Activated CD8-positive, alpha-beta memory T cell treated with anti-CD3 and anti-CD28 coated beads for 1 hour (primary cell): ENCODE measurements around the gene SPON1.
A peak's percentile ranks its signal among the peaks of the same experiment; 100 is the strongest.
"Not testable (repeated sequence)": the region's sequence is repeated elsewhere in the genome, so short reads cannot be mapped to it uniquely, and the experiment has no call there.

ENCODE experiments used
- DNase-seq, 2 donors: peaks; one replicate each; pipeline ENCODE4 v3.0.0-alpha.2; 2020; ENCODE audit warnings: low read depth in 1 of 2; ENCODE audit errors: extremely low read depth in 1 of 2

The SPON1 gene

DNA sequence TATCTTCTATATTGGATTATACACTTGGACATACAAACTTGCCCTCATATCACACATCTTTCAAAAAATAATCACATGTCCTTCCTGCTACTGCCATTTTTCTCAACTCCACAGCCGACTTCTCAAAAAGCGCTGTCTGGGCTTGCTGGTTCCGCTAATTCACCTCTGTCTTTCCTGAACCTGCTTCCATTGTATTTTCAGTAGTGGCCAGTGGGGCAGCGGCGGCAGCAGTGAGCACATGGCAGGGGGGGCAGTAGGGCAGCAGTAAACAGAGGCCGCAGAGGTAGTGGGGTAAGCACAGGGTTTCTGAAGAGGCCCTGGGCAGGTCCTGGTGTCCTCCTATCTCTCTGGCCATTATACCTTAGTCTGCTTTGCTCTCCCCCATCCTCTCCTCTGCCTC, 270.1 kb downstream of the SPON1 start:
- DNase-seq, result no peak

DNA sequence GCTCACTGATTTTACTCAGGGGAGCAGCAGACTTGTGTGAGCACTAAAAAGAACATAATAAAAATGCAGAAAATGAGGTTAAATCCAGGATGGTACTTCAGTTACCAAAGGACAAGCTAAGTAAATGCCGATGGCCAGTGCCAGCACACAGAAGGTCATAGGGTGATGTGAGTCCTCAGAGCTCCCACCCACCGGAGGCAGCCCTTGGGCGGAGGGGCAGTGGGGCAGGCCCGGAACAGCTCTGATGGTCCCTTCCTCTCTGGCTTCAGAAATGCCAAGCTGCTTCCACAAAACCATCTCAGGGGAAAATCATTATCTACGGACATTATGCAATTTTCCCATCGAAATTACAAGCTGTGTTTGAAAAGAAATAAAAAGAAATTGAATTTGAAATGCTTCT, 271.9 kb downstream of the SPON1 start:
- no peak for DNase-seq

DNA sequence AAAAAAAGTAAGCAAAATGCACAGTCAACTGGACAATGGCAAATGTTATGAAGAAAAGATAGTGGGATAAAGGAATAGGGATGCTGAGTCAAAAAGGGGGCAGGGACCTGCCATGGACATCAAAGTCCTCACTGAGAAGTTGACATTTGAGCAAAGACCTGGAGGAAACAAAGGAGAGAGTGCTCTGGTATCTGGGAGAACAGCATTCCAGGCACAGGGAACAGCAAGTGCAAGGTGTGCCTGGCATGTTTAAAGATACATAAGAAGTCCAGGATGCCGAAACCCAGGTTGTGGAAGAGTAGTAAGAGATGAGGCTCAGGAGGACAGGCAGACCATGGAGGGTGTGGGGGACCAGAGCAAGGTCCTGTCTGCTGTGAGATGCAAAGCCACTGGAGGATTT, 273.2 kb downstream of the SPON1 start:
- DNase-seq, result no peak

DNA sequence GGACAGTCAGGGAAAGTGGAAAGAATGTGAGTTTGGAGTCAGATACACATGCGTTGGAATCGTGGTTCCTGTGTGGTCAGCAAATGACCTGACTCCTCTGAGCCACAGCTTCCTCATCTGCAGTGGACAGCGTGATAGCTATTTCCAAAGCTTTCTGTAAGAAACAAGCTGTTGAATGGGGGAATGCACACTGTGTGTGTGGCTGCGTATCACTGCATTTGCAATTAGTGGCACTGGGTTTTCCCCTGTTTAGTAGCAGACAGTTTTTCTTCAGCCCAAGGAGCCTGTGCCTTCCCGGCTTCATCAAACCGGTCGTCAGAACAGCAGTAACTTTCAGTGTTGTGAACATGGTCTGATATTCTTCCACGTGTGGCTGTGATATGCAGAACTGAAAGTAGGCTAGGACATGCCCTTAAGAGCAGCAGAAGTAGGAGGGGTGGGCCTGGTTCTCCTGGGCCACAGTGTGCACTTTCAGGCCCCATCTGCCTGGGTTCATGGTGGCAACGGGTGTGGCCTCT, 275.0 kb downstream of the SPON1 start:
- DNase-seq, result no peak

DNA sequence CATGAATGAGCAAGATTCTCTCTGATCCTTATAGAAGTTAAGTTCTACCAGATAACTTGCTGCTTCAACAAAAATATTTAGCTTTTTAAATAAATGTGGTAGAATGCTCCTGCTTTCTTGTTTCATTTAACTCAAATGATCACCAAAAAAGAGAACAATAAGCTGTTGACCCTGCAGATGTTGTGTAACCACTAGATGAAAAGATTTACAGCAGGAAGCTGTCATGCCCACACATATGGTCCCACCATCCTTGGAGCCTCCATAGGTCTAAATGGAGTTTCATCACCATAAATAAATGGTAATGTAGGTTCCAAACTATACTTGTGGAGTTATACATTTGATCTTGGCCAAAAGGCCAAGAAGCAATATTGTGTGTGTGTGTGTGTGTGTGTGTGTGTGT, 277.7 kb downstream of the SPON1 start:
- no peak for DNase-seq

DNA sequence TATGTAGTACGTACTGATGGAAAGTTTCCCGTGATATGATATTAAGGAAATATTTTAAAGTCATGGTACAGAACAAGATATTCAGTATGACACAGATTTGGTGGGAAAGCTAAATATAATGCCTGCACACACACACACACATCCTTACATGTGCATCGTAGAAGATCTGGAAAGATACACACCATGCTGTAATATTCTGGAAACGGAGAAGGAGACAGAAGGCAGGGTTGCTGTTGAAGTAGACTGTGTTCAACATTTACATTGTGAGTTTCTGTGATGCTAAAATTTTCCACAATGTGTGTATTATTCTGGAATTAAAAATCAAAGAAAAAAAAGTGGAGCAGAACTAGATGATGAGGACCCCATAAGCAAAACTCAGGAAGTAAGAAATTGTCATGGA, 278.4 kb downstream of the SPON1 start:
- no peak for DNase-seq

DNA sequence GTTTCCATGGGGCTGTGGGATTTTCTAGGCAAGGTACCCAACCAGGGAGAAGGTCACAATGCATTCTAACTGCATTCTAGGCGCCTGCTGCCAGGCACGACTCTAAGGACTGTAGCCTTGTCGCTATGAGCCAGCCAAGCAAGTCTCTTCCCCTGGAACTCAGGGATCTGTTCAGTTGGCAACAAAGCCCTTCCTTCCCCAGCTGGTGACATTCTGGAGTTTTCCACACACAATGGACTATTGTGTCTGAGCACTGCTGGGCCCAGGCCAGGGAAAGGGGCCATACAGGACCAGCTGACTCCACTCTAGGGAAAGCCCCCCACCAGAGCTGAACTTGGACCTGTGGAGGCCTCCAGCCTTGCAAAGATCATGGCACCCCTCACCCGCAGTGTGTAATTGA, 279.7 kb downstream of the SPON1 start:
- no peak for DNase-seq

DNA sequence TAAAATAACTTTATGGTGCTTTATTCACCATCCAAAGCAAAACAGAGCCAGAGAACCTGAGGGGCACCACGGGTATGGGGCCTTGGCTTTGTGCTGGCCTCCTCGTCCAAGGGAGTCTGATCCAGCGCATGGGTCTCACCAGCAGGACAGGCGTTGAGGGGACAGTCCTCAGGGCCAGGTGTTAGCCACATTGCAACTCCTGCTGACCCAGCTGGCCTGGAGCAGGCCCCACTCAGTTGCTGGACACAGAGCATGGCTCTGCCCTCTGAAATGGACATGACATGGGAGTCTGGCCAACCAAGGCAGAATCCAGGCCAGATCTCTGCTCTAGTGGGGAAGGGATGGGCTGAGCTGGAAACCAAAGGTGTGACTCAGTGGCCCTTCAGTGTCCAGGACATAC, 280.2 kb downstream of the SPON1 start:
- DNase-seq, result no peak

DNA sequence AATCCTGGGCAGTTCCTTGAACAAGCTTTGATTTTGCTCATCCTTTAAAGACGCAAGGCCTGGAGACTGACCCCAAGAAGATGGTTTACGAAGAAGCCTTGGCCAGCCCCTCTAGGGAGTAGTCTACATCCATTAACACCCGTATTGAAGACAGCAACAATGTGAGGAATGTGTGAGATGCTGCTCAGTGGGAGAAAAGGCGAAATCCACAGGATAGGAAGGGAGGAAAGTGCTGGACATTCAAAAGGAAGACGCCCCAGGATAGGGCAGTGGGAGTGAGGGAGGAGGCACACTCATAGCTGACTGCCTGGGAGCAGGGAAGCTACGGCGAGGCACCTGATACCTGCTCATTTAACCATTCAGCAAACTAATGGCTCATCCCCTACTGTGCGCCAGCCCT, 282.4 kb downstream of the SPON1 start:
- no peak for DNase-seq

DNA sequence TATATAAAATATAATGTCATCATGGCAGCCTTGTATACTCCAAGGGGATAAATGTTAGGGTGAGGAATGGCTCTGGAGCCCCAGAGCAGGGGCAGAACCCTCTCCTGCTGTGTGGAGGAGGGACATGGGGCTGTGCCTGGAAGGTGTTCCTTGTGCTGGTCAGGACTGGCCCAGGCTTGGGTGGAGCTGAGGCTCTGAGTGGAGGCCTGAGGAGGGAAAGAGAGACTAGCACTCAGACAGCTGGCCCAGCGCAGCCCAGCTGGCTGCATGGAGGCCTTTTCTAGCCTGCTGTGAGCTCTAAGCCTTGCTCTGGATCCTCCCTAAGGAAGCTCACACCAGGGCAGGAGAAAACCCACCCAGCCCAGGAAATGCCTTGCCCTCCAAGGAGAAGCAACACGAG, 282.9 kb downstream of the SPON1 start:
- DNase-seq, result no peak

DNA sequence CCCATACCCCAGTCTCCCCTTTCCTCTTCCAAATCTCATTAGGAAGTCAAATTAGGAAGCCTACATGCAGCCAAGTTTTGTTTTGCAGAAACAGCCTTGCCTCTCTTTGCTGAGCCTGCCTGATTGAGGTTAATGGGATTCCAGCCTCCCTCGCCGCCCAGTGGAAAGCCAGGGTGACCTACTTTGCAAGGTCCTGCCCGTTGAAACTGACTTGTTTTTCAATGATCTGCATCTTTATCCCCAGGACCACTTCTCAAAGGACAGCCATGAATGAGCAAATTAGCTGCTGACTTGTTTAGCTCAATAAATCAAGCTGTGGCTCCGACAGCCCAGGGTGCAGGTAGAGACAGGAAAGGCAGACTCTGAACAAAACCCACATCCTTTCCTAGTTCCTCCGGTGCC, 286.1 kb downstream of the SPON1 start:
- no peak for DNase-seq

DNA sequence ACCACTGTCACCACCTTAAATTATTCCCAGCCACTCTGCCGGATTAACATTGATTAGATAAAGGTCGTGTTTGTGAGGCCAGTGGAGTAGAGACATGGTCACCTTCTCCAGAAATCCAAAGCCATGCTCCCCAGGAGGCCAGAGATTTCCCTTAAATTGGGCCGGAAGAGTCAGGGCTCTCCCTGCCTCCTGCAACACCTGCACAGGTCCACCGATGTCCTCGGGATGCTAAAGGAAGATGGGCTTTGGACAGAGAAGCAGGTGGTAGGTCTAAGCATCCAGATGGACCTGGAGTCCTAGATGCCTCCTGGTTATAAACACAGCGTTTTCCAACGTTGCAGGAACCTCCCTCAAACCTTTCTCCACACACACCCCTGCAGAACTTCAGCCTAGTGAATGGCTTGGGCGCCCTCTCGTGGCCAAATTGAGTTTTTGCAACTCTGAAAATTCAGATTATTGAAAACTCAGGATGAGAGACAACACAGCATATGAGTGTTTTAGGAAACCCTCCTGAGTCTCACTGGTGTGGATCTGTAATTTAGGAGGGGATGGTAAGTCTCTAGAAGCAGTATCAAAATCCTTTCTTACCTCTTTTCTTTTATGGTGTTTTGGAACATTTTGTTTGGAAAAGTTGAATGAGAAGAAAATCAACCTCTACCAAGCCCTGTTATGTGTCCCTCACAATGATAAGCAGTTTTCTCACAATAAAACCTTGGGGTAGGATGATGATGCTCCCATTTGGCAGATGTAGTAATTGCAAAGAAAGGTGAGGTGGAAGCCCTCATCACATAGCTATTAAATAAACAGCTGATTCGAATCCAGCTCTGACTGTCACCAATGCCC, 286.8 kb downstream of the SPON1 start:
- DNase-seq, result peak; percentile 31 to 61

DNA sequence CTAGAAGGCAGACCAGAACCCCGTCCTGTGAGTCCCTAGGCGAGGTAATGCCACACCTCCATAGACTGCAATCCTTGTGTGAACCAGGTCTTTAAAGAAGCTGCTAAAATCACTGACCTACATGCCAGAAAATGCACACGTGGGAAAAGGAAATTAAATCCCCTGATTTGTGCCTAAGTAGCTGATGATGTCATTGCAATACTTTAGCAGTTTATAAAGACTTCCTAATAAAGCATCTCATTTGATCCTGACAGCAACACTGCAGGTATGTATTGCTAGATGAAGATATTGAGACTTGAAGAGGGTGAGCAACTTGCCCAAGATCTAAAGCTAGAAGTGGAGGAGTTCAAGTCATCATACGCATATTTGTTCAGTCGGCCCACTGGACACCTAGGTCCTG, 289.2 kb downstream of the SPON1 start:
- no peak for DNase-seq

DNA sequence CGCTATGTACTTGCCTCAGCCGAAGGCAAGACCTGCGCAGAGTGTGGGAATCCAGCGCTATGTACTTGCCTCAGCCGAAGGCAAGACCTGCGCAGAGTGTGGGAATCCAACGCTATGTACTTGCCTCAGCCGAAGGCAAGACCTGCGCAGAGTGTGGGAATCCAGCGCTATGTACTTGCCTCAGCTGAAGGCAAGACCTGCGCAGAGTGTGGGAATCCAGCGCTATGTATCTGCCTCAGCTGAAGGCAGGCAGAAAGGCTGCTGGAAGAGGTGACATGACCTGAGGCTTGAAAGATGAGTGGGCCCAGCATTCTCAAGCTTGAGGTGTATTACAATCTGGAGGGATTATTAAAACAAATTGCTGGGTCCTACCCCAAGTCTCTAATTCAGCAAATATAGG, 290.0 kb downstream of the SPON1 start:
- DNase-seq, result not testable (repeated sequence)

DNA sequence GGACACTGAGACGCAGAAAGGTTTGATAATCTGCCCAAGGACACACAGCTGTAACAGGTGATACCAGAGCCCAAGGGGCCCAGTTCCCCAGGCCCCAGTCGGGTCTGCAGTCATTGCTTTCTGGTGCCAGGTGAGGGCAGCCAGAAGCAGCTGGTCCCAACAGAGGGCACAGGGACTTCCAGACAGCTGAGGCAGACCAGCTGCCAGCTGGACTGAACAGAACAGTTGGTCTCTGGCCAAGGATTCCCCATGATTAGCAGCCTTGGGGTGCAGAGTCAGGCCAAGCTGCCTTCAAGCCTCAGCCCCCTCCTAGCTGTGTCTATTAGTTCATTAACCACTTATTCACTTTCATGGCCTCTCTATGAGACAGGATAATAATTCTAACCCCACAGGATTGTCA, 290.9 kb downstream of the SPON1 start:
- DNase-seq, result no peak

DNA sequence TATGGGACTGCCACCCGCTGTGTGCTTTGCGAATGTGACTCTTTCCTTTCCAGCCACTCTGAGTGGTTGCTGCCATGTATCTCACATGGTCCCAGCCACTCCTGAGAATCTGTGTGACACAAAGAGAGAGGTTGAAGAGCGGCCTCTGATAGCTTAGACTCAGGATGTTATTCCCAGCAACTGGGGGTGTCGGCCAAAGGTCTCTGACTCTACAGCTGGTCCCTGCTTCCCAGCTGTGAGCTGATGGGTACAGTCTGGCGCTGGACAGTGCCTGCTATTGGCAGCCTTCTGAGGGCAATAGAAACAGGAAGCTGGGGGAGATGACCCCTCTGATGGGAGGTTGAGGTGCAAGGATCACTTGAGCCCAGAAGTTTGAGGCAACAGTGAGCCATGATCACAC, 291.3 kb downstream of the SPON1 start:
- no peak for DNase-seq

DNA sequence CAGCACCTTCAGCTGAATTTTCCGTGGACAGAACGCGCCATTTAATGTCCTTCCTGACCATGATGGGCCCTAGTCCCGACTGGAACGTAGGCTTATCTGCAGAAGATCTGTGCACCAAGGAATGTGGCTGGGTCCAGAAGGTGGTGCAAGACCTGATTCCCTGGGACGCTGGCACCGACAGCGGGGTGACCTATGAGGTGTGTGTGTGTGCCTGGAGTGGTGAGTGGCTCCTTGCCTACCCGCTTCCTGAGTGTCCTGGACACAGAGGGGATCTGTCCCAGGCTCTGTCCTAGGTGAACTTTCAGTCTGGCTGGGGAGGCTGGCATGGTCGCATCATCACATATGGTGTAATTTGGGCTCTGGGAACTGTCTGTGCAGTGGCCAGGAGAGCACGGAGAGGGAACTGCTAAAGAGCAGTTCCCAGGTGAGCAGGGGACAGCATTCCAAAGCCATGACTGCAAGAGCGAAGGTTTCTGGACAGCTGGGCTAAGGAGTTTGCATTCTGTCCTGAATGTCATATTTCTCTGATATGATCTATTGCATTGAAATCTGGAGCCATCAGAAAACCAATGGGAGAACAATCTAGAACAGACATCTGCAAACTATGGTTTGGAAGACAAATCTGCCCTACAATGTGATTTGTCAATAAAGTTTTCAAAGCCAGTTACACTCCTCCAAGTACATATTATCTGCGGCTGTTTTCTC, 292.2 kb downstream of the SPON1 start:
- no peak for DNase-seq

DNA sequence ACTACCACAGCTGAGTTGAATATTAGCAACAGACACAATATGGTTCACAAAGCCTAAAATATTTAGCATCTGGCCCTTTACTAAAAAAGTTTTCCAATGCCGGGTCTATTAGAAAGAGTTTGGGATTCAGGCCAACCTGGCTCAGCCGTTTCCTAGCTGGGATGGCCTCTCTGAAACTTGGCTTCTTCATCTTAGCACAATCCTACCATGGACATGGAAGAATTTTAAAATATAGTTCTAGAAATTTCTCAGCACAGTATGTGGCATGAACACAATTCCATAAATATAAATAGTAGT, 292.7 kb downstream of the SPON1 start:
- no peak for DNase-seq

DNA sequence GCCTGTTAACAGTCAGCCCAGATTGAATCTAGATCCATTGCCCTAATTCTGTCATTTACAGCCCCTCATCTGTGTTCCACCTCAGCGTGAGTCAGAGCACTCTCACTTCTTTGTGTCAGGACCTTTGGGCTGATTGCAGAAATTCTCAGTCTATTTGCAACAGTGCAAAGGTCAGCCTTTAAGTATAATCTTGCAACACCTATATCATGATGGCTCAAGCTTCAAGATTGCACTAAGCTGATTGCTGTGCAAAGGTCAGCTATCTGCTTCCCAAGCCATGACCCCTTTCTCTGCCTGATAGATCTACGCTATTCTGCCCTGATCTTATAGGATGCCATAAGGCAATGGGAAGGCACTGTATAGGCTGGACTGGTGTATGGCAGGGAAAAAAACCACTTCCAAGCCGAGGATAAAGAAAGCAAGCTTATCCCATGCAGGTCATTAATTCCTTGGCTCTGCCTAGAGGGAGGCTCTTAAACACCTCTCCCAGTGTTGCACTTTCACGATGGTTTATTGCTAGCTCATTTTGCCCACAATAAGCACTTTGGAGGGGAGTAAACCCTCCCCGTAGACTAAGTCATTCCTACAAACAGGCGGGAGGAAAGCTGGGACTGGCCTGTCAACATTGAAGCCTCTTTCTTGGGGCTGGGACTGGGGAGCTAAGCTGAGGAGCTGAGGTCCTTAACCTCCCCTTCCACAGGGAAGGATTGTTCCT, 295.9 kb downstream of the SPON1 start:
- no peak for DNase-seq

DNA sequence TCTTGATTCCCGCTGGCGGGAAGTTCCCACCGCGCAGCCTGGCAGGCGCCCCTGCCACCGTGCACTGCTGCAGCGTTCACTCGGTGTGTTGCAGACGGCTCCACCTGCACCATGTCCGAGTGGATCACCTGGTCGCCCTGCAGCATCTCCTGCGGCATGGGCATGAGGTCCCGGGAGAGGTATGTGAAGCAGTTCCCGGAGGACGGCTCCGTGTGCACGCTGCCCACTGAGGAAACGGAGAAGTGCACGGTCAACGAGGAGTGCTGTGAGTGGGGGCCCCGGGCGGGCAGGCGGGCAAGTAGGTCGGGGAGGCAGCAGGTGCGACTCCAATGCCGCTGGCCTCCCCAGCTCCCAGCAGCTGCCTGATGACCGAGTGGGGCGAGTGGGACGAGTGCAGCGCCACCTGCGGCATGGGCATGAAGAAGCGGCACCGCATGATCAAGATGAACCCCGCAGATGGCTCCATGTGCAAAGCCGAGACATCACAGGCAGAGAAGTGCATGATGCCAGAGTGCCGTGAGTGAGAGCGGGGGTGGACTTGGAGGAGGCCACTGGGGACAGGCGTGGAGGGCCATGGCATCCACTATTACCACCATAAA, 296.8 kb downstream of the SPON1 start:
- DNase-seq, result no peak

DNA sequence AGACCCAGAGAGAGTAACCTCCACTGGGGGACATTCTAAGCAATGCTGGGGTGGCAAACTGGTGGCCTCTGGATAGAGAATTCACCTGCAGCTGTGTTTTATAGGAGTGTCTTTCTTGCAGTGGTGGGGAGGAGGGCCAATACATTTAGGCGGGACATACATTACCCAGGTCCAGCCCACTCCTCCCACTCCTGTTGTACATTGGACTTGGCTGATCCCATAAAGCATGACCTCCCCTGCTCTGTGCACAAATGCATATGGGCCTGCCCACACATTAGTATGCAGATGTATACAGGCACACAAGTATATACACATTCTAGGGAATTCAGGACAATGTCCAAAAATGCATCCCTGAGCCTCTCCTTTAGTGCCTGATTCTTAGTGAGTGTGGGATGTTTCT, 297.4 kb downstream of the SPON1 start:
- no peak for DNase-seq
